Keratinocyte (primary cell): ENCODE results near the gene ADIPOR2. TPM values are rescaled to one million over a fixed set of nuclear protein-coding genes. Genes with fewer than 3 reads are reported as not detected.

Experiments
- DNase-seq: peaks from one replicate; pipeline ENCODE4 v3.0.0-alpha.2; 2011; ENCODE audit warnings: low read depth, missing footprints, low spot score
- FAIRE-seq: peaks from 2 replicates; lab custom pipeline; 2011; peaks lifted over from hg19 to GRCh38; lab: Jason Lieb, UNC
- H2AFZ ChIP-seq: 2 replicates; pipeline ENCODE4 v1.6.0; 2012; ENCODE audit warnings: low read length, control low read depth, inconsistent platforms; ENCODE audit not compliant: control insufficient read depth
- H3K27ac ChIP-seq: 2 replicates; pipeline ENCODE4 v1.5.1; 2011; ENCODE audit warnings: low read length; ENCODE audit not compliant: control insufficient read depth, insufficient read depth
- H3K27me3 ChIP-seq: 3 replicates; pipeline ENCODE4 v1.6.0; 2011; ENCODE audit warnings: low read length; ENCODE audit not compliant: control insufficient read depth, insufficient read depth; ENCODE audit errors: extremely low read depth
- H3K36me3 ChIP-seq, 2 experiments: 2 replicates in 1 of 2; 3 replicates in 1 of 2; pipeline ENCODE4 v1.5.1; 2011; ENCODE audit warnings: low read length in 2 of 2, mild to moderate bottlenecking in 1 of 2; ENCODE audit not compliant: control insufficient read depth in 2 of 2, insufficient read depth in 2 of 2; ENCODE audit errors: extremely low read depth in 1 of 2
- H3K4me1 ChIP-seq: 3 replicates; pipeline ENCODE4 v1.5.1; 2011; ENCODE audit warnings: low read length; ENCODE audit not compliant: control insufficient read depth, insufficient read depth; ENCODE audit errors: extremely low read depth
- H3K4me2 ChIP-seq: 3 replicates; pipeline ENCODE4 v1.6.0; 2011; ENCODE audit warnings: low read depth, low read length; ENCODE audit not compliant: control insufficient read depth, insufficient read depth; ENCODE audit errors: extremely low read depth
- H3K4me3 ChIP-seq, 3 experiments: fragments of 200-600 bp in 1 of 3; sonication (generic) in 1 of 3; 2 replicates in 2 of 3; 3 replicates in 1 of 3; pipeline ENCODE4 v1.5.1; 2011 to 2016; ENCODE audit warnings: low read length in 3 of 3, mild to moderate bottlenecking in 3 of 3, control low read depth in 2 of 3, inconsistent platforms in 1 of 3, low read depth in 1 of 3, mixed read lengths in 1 of 3, mixed run types in 1 of 3, moderate library complexity in 1 of 3; ENCODE audit not compliant: control insufficient read depth in 2 of 3, insufficient read depth in 2 of 3; ENCODE audit errors: extremely low read depth in 1 of 3
- H3K79me2 ChIP-seq: 2 replicates; pipeline ENCODE4 v1.6.0; 2012; ENCODE audit warnings: low read length; ENCODE audit not compliant: control insufficient read depth, insufficient read depth
- H3K9ac ChIP-seq: 3 replicates; pipeline ENCODE4 v1.6.0; 2011; ENCODE audit warnings: low read length; ENCODE audit not compliant: control insufficient read depth, insufficient read depth; ENCODE audit errors: extremely low read depth
- H3K9me1 ChIP-seq: 3 replicates; pipeline ENCODE4 v1.6.0; 2011; ENCODE audit warnings: low read length; ENCODE audit not compliant: control insufficient read depth, insufficient read depth; ENCODE audit errors: extremely low read depth
- H3K9me3 ChIP-seq: 2 replicates; pipeline ENCODE4 v1.5.1; 2012; ENCODE audit warnings: low read depth, low read length; ENCODE audit not compliant: control insufficient read depth
- H4K20me1 ChIP-seq: 3 replicates; pipeline ENCODE4 v1.6.0; 2011; ENCODE audit warnings: low read length; ENCODE audit not compliant: control insufficient read depth, insufficient read depth; ENCODE audit errors: extremely low read depth
- EZH2 ChIP-seq: IDR thresholded peaks from one replicate; pipeline ENCODE4 v1.6.1; 2012; ENCODE audit warnings: inconsistent platforms, mild to moderate bottlenecking, low read length, moderate library complexity
- dilution Hi-C: fragments of 300-500 bp; cut with MboI; formaldehyde crosslinking; loops from one replicate; pipeline ENCODE4 v1.7.0; 2020; ENCODE audit warnings: low sequenced_read_pairs; ENCODE audit not compliant: extremely low pct_ligation_motif_present
- polyA plus RNA-seq, 5 experiments: library from polyadenylated mRNA; depleted of rRNA in 3 of 5; stranded (reverse) in 3 of 5; stranded (forward) in 1 of 5; unstranded in 1 of 5; fragments of >200 nt; gene quantifications; 1 replicate in 1 of 5; 2 replicates in 3 of 5; 3 replicates in 1 of 5; pipeline versions ENCODE4 v1.2.1 to v1.2.3, GENCODE V29; 2011 to 2012; ENCODE audit warnings: missing spikeins in 2 of 5, low read depth in 1 of 5, low replicate concordance in 1 of 5
- TF ChIP-seq, protein P1 (sequence below), 3 experiments: IDR thresholded peaks in 1 of 3; conservative IDR thresholded peaks in 1 of 3; optimal IDR thresholded peaks in 1 of 3; 2 replicates in 2 of 3; 3 replicates in 1 of 3; pipeline versions ENCODE3 to v1.5.1; 2011; ENCODE audit warnings: low read length in 3 of 3, mild to moderate bottlenecking in 3 of 3, moderate library complexity in 2 of 3, control low read depth in 1 of 3, inconsistent platforms in 1 of 3; ENCODE audit not compliant: insufficient read depth in 2 of 3; ENCODE audit errors: extremely low read depth in 1 of 3

Gene ADIPOR2
- polyA plus RNA-seq, 1 donor (not counting 4 experiments of a cell fraction or from before 2014, with no cell fraction given) = 59.4 TPM

DNA sequence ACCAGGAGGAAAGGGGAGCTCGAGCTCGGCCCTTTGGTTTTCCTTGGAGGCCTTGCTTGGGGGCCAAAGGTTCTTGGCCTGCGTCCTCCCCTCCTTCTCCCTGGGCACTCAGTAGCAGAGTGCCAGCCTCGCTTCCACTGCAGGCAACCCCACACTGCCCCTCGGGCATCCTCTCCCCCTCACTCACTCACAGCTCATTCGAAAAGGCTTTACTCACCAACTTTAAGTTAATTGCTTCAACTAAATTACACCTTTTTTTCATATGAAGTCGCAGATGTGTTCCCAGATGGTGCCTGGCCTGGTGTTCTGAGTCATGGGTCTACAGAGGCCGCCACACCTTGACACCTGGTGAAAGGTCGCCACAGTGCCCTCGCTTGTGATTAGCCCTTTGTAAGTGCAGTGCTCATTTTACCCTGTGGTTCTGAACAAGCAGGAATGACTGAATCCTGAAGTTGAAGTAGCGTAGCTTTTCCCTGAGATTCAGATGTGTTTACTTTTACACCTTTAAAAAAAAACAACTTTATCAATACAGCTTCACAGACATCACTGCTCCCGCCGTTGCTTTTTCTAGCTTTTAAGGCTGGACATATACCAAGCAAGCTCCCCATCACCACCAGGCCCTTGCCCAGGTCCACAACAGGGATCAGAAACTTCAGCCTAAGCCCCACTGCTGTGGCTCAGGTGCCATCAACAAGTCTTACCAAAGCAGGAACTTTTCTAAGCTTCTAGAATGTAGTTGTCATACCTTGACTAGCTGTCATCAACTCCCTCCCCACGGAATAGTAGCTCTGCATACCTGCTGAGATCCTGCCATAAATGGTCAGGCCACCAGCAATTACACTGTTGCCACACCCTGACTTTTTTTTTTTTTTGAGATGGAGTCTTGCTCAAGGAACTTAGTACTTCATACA lies 20.3 kb upstream of the ADIPOR2 start:
- no peak for FAIRE-seq

DNA sequence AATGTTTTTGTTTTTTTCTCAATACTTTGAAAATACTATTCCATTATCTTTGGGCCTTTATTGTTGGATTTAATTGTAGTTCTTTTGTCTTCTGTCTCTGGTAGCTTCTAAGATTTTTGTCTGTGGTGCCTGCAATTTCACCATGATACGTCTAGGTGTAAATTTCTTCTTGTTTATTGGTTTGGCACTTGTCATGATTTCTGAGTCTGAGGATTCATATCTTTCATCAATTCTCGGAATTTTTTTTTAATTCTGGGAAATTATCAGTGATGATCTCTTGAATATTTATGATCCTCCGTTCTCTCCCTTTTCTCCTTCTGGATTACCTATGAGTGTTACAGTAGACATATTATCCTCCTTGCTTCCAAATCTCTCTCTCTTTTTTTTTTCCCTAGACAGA lies 14.8 kb upstream of the ADIPOR2 start:
- FAIRE-seq = no peak
- Histone ChIP-seq H2AFZ (no peak overlapping the region), H3K4me2 (no peak overlapping the region), H3K27me3 (no peaks in the 10 kb centered on the region), H3K9me3 (no peaks in the 10 kb centered on the region), H3K36me3 (no peaks in the 10 kb centered on the region), H3K9me1 (no peaks in the 10 kb centered on the region), H3K4me3 (no peak overlapping the region), H3K79me2 (no peaks in the 10 kb centered on the region), H3K9ac (no peak overlapping the region), H4K20me1 (no peaks in the 10 kb centered on the region), H3K27ac (no peak overlapping the region), H3K4me1 (no peaks in the 10 kb centered on the region)
- dilution Hi-C loops = no loop called here
- DNase-seq = no peak
- TF ChIP-seq, protein P1, sequence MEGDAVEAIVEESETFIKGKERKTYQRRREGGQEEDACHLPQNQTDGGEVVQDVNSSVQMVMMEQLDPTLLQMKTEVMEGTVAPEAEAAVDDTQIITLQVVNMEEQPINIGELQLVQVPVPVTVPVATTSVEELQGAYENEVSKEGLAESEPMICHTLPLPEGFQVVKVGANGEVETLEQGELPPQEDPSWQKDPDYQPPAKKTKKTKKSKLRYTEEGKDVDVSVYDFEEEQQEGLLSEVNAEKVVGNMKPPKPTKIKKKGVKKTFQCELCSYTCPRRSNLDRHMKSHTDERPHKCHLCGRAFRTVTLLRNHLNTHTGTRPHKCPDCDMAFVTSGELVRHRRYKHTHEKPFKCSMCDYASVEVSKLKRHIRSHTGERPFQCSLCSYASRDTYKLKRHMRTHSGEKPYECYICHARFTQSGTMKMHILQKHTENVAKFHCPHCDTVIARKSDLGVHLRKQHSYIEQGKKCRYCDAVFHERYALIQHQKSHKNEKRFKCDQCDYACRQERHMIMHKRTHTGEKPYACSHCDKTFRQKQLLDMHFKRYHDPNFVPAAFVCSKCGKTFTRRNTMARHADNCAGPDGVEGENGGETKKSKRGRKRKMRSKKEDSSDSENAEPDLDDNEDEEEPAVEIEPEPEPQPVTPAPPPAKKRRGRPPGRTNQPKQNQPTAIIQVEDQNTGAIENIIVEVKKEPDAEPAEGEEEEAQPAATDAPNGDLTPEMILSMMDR (optimal IDR thresholded peaks at IDR 0.05 in 1 of 3, IDR thresholded peaks at IDR 0.05 in 1 of 3, conservative IDR thresholded peaks at IDR 0.05 in 1 of 3; ENCODE audit: extremely low read depth in 1 of 3, insufficient read depth in 2 of 3, low read length in 3 of 3) = no peak
- TF ChIP-seq EZH2 = no peak

More for the DNA sequence above, 20.3 kb upstream of the ADIPOR2 start:
- Histone ChIP-seq H4K20me1 (no peaks in the 10 kb centered on the region), H3K36me3 (no peaks in the 10 kb centered on the region), H3K27me3 (no peaks in the 10 kb centered on the region), H3K9me1 (no peaks in the 10 kb centered on the region), H3K4me2 (no peak overlapping the region), H2AFZ (no peak overlapping the region), H3K9me3 (no peaks in the 10 kb centered on the region), H3K4me1 (no peaks in the 10 kb centered on the region), H3K27ac (no peak overlapping the region), H3K4me3 (no peak overlapping the region), H3K79me2 (no peaks in the 10 kb centered on the region), H3K9ac (no peak overlapping the region)
- no peak for DNase-seq
- no peak for TF ChIP-seq EZH2
- TF ChIP-seq, protein P1 (optimal IDR thresholded peaks at IDR 0.05 in 1 of 3, IDR thresholded peaks at IDR 0.05 in 1 of 3, conservative IDR thresholded peaks at IDR 0.05 in 1 of 3; ENCODE audit: extremely low read depth in 1 of 3, insufficient read depth in 2 of 3, low read length in 3 of 3) = no peak
- dilution Hi-C loops = no loop called here
